CD4-positive, alpha-beta T cell treated with Interleukin-2 at 100 ng/mL for 4 hours (primary cell): ENCODE results near the gene FMN1.
A peak's percentile ranks its signal among the peaks of the same experiment; 100 is the strongest.

ENCODE experiments used
- DNase-seq: peaks from one replicate; pipeline ENCODE4 v3.0.0-alpha.2; 2020; ENCODE audit warnings: low spot score

Gene FMN1

DNA sequence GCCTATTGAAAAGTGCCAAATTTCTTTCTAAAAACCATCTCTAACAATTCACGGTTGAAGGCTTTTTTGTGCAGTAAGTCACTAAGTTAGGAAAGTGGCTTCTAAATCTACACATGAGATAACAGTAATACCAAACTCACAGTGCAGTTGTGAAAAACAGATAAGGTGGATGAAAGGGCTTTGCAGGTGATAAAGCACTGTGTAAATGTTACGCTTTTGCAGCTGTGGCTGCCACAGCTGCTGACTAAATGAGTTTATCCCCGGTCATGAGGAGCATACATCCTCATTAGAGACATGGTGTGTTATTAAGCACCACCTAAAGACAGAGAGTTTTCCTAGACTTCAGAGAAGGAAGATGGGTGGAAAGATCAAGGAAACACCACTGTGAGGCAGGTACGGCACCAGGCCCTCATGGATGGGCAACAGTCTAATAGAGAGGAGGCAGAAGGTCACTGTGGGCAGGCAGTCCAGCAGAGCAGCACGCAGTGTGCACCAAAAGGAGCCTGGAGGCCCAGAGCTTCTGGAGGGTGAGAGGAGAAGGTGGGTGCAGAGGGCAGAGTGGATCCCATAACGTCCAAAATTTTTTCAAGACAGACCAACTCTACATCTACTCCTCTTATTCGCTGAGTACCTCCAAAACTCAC, 68.5 kb downstream of the FMN1 start:
- no peak for DNase-seq

DNA sequence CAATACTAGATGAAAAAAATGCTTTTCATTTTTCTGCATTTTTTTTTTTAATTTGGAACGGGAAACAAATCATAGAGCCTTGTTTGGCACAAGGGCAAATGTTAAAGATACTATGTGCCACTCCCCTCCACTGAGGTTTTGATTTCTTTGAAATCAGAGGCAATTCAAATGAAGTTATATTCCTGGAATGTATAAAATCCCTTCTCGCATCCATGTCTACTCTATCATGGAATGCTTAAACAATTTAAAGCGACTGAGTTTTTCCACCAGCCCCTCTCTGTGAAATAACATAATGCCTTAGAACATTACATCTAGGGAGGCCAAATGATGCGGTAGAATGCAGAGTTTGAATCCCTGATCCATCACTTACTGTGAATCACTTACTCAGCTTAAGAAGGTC, 69.7 kb downstream of the FMN1 start:
- DNase-seq: no peak

- DNase-seq: no peak
These were observed 70.2 kb downstream of the FMN1 start for GRCh38 chr15:33124279-33124678.

GRCh38 chr15:33119865-33120264, 74.6 kb downstream of the FMN1 start:
- DNase-seq: no peak

DNA sequence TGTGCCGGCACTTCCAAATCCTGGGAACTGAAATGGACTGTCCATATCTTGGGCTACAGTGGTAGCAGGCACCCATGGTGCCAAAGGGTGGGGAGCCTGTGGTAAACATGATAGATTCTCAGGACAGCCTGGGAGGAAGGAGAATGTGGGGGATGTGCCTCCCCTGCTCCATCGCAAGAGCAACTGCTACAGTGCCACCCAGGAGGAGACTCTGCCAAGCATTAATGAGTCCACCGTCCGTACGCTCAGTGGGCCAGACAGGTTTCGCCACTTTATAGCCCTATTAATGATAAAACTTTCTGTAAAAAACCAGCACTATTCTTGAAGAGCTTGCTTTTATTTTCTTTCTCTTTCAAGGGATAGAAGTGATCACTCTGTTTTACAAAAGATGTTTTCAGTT, 75.2 kb downstream of the FMN1 start:
- no peak for DNase-seq

- DNase-seq: no peak
These were observed 78.3 kb downstream of the FMN1 start for GRCh38 chr15:33116198-33116597.

GRCh38 chr15:33115191-33115861, 79.2 kb downstream of the FMN1 start:
- DNase-seq: no peak

DNA sequence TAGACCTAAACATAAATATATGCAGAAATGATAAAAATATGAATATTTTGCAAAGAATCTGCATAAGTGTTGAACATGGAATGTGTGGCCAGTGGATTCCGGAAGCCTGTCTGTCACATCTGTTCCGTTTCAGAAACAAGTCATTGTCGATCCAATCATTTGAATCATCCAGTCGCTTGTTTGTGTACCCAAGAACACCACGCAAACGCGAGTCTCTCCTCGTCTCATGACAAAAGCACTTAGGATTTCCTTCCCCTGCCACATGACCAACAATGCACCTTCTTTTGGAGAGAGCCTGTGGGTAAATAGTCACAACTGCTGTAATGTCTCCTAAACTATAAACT, 80.2 kb downstream of the FMN1 start:
- no peak for DNase-seq

GRCh38 chr15:33113666-33114373, 80.7 kb downstream of the FMN1 start:
- no peak for DNase-seq

DNA sequence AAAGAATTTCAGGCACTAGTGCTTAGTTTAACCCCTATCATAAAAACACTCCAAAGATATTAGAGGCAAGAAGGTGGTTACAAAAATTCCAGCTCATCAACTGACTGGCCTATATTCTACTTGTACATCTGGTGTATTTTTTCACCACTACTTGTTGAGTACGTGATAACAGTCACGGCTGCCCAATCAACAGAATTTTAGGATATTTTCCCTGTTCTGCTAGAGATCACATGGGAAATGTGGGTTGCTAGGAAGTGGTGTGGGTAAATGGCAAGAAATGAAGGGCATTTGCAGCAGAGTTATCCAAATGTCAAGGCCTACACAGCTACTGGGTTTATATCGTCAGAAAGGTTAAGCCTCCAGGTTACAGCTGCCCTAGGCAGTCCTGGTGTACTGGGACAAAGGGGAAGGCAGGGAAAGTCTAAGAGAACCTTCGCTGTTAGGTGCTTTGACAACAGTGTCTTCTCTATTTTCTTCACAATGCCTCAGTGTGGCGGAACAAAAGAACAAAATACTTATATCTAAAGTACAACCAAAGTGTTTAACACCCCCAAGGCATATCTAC, 81.9 kb downstream of the FMN1 start:
- DNase-seq: no peak

- DNase-seq: no peak
These were observed 83.5 kb downstream of the FMN1 start for GRCh38 chr15:33111041-33111451.

- DNase-seq: no peak
These were observed 85.2 kb downstream of the FMN1 start for GRCh38 chr15:33109345-33109744.

GRCh38 chr15:33108518-33108917, 86.0 kb downstream of the FMN1 start:
- DNase-seq: no peak

- no peak for DNase-seq
These were observed 86.6 kb downstream of the FMN1 start for GRCh38 chr15:33107950-33108349.

DNA sequence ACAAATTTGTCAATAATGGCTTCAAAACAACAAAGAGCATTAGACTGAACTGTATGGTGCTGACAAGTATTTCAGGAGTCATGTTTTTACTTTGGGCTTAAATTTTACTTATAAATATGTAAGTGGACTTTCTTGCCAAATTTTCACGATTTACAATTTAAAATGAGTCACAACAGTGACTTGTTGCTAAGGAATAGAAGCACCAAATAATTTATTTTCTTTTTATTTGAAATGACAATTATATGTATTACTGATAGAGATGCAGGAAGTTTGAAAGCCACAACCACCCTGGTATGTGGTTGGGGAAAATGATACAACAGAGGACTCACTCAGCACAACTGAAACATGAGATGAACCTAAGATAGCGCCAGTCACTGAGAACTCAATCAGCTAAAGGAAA, 90.3 kb downstream of the FMN1 start:
- peak; percentile 14 for DNase-seq

GRCh38 chr15:33101036-33101435, 93.5 kb downstream of the FMN1 start:
- DNase-seq: no peak

DNA sequence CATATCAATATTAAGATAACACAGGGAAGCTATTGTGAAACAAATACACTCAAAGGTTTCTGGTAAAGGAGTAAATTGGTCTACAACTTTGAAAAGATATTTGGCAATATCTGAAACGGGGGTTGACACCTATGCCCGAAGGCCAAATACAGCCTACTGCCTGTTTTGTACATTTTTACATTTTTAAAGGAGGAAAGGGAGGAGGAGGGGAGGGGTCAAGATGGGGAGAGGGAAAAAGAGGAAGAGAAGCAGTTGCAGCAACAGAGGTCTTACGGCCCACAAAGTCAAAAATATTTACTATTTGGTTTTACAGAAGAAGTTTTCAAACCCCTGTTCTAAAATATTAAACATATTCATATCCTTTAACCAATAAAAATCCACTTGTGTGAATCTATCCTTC, 94.2 kb downstream of the FMN1 start:
- no peak for DNase-seq

DNA sequence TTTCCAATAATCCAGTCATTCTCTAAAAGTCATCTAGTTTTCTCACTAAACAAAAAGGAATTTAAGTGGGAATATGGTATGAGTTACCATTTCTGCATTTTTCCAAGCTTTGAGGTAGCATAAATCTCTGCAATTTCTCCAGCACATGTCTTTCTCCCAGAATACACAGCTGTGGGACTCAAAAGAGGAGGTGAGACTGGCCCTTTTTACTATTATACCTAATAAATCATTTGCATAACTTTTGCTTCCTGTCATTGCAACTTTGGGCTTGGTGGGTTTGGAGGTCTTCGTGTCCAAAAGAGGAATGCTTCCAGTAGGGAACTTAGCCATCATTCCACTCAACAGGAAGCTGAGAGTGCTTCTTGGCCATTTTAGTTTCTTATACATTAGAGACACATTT, 94.8 kb downstream of the FMN1 start:
- no peak for DNase-seq

- DNase-seq: no peak
These were observed 95.3 kb downstream of the FMN1 start for GRCh38 chr15:33099213-33099612.

GRCh38 chr15:33098094-33099058, 96.1 kb downstream of the FMN1 start:
- no peak for DNase-seq

DNA sequence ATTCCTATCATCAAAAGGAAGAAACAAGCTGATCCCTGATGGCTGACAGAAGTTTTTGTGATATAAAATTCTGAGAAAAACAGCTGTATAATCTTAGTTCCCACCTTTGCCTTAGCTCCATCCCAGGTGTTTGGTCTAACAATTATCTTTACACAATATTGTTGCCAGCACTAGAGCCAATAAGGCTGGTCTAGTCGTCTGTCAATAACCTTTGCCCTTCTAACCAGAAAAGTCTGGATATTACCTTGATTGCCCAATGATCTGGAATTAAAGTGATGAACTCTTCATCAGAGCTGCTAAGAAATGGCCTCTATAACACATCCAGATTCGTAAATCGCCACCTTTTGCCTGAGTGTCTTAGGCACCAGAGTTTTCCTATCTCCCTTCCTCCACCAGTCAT, 98.4 kb downstream of the FMN1 start:
- DNase-seq: no peak

- DNase-seq: no peak
These were observed 98.9 kb downstream of the FMN1 start for GRCh38 chr15:33095641-33096040.
